GM19463 (cell line): Measurements from ENCODE around the gene CCDC92.

Source experiments
- ATAC-seq: cut with Tn5 transposase; IDR thresholded peaks from one replicate; pipeline ENCODE4 v1.9.1; 2021; ENCODE audit warnings: mild to moderate bottlenecking, moderate library complexity; ENCODE audit not compliant: unreplicated experiment

Gene CCDC92

GRCh38 chr12:123937707-123938591, 34.7 kb downstream of the CCDC92 start:
- ATAC-seq, result no peak

GRCh38 chr12:123936956-123937706, 35.5 kb downstream of the CCDC92 start:
- ATAC-seq, result no peak

GRCh38 chr12:123936471-123936870, 36.2 kb downstream of the CCDC92 start:
- ATAC-seq, result no peak

- no peak for ATAC-seq
Measured at GRCh38 chr12:123935956-123936355, 36.7 kb downstream of the CCDC92 start.

- ATAC-seq, result no peak
Measured at GRCh38 chr12:123934829-123935228, 37.8 kb downstream of the CCDC92 start.

- ATAC-seq, result no peak
Measured at GRCh38 chr12:123934016-123934620, 38.5 kb downstream of the CCDC92 start.

- ATAC-seq, result no peak
Measured at GRCh38 chr12:123933214-123933613, 39.4 kb downstream of the CCDC92 start.

- ATAC-seq, result no peak
Measured at GRCh38 chr12:123931686-123932321, 40.8 kb downstream of the CCDC92 start.

- no peak for ATAC-seq
Measured at GRCh38 chr12:123929946-123930583, 42.6 kb downstream of the CCDC92 start.

GRCh38 chr12:123928897-123929296, 43.7 kb downstream of the CCDC92 start:
- ATAC-seq, result no peak

GRCh38 chr12:123928274-123928865, 44.3 kb downstream of the CCDC92 start:
- ATAC-seq, result no peak

GRCh38 chr12:123924539-123924938, 48.1 kb downstream of the CCDC92 start:
- no peak for ATAC-seq

- ATAC-seq, result no peak
Measured at GRCh38 chr12:123923927-123924326, 48.7 kb downstream of the CCDC92 start.

- no peak for ATAC-seq
Measured at GRCh38 chr12:123923038-123923437, 49.6 kb downstream of the CCDC92 start.

GRCh38 chr12:123919980-123920360, 52.7 kb downstream of the CCDC92 start:
- no peak for ATAC-seq

- no peak for ATAC-seq
Measured at GRCh38 chr12:123917337-123917850, 55.2 kb downstream of the CCDC92 start.

- no peak for ATAC-seq
Measured at GRCh38 chr12:123916729-123917128, 55.9 kb downstream of the CCDC92 start.

- no peak for ATAC-seq
Measured at GRCh38 chr12:123914726-123915333, 57.8 kb downstream of the CCDC92 start.
